ENCODE measurements around the gene PCGF3. TPM values are rescaled to one million over a fixed set of nuclear protein-coding genes. Genes with fewer than 3 reads are reported as not detected.

The PCGF3 gene
- total and polyA plus RNA-seq, 4 donors: 11.0 to 23.3 (median 14.3) TPM

DNA sequence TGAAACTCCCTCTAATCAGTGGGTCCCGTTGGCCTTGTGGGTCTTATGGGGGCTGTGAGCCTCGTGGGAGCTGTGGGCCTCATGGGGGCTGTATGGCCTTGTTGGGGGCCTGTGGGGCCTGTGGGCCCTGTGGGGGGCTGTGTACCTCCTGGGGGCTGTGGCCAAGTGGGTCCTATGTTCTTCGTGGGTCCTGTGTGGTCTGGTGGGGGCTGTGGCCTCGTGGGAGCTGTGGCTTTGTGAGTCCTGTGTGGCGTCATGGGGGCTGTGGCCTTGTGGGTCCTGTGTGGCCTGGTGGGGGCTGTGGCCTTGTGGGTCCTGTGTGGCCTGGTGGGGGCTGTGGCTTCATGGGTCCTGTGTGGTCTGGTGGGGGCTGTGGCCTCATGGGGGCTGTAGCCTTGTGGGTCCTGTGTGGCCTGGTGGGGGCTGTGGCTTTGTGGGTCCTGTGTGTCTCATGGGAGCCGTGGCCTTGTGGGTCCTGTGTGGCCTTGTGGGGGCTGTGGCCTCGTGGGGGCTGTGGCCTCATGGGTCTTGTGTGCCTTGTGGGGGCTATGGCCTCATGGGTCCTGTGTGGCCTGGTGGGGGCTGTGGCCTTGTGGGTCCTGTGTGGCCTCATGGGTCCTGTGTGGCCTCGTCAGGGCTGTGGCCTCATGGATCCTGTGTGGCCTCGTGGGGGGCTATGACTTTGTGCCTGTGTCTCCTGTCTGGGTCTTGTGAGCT lies 7.4 kb downstream of the PCGF3 start (continued):
- no peak for TF ChIP-seq REST (IDR thresholded peaks at IDR 0.05)
- TF ChIP-seq SP1 (IDR thresholded peaks at IDR 0.05): no peak
- TF ChIP-seq RAD21 (IDR thresholded peaks at IDR 0.05): no peak

GRCh38 chr4:714087-714486 lies 8.5 kb downstream of the PCGF3 start:
- DNase-seq (ENCODE audit: low spot score): no peak
- H3K9me3 ChIP-seq (ENCODE audit: control insufficient read depth in 4 of 4, low read length in 3 of 4): no peaks in the 10 kb centered on the region
- no peak overlapping the region for H3K4me3 ChIP-seq (ENCODE audit: low read depth in 1 of 3, low read length in 3 of 3)
- peaks cover 0 to 7% (median 0%) of the 10 kb centered on the region in 4 donors for H3K4me1 ChIP-seq (ENCODE audit: control insufficient read depth in 4 of 4, insufficient read depth in 4 of 4, low read length in 3 of 4)
- no peaks in the 10 kb centered on the region for H3K27me3 ChIP-seq (ENCODE audit: control insufficient read depth in 4 of 4, insufficient read depth in 4 of 4, low read length in 3 of 4)
- TF ChIP-seq RAD21 (IDR thresholded peaks at IDR 0.05): no peak
- no peak for TF ChIP-seq JUND (IDR thresholded peaks at IDR 0.05)
- TF ChIP-seq HNF4G (IDR thresholded peaks at IDR 0.05): no peak
- no peak for TF ChIP-seq HNF4A (conservative IDR thresholded peaks at IDR 0.05)
- TF ChIP-seq, protein P1, sequence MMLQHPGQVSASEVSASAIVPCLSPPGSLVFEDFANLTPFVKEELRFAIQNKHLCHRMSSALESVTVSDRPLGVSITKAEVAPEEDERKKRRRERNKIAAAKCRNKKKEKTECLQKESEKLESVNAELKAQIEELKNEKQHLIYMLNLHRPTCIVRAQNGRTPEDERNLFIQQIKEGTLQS (IDR thresholded peaks at IDR 0.05): no peak
- TF ChIP-seq REST (IDR thresholded peaks at IDR 0.05): no peak
- no peak for TF ChIP-seq GABPA (IDR thresholded peaks at IDR 0.05 in 1 of 2, conservative IDR thresholded peaks at IDR 0.05 in 1 of 2)
- TF ChIP-seq MAX (IDR thresholded peaks at IDR 0.05): no peak
- H3K36me3 ChIP-seq (ENCODE audit: control insufficient read depth in 4 of 4, insufficient read depth in 3 of 4, low read depth in 1 of 4, low read length in 3 of 4): no peaks in the 10 kb centered on the region
- WGBS: 93% methylated on average over 18 of the region's 18 CpGs
- H3K9ac ChIP-seq (ENCODE audit: low read depth in 1 of 2, low read length in 2 of 2): no peak overlapping the region
- no peak overlapping the region for H3K27ac ChIP-seq (ENCODE audit: low read depth in 1 of 2, low read length in 2 of 2)

- 91% methylated on average over 34 of the region's 34 CpGs for WGBS
- no peaks in the 10 kb centered on the region for H3K9me3 ChIP-seq (ENCODE audit: control insufficient read depth in 4 of 4, low read length in 3 of 4)
- no peak for DNase-seq (ENCODE audit: low spot score)
- TF ChIP-seq TAF1 (conservative IDR thresholded peaks at IDR 0.05): no peak
- no peak for TF ChIP-seq SP1 (IDR thresholded peaks at IDR 0.05)
- TF ChIP-seq MAX (IDR thresholded peaks at IDR 0.05): no peak
- TF ChIP-seq HNF4G (IDR thresholded peaks at IDR 0.05): no peak
- no peak for TF ChIP-seq GABPA (IDR thresholded peaks at IDR 0.05 in 1 of 2, conservative IDR thresholded peaks at IDR 0.05 in 1 of 2)
- TF ChIP-seq, protein P2, sequence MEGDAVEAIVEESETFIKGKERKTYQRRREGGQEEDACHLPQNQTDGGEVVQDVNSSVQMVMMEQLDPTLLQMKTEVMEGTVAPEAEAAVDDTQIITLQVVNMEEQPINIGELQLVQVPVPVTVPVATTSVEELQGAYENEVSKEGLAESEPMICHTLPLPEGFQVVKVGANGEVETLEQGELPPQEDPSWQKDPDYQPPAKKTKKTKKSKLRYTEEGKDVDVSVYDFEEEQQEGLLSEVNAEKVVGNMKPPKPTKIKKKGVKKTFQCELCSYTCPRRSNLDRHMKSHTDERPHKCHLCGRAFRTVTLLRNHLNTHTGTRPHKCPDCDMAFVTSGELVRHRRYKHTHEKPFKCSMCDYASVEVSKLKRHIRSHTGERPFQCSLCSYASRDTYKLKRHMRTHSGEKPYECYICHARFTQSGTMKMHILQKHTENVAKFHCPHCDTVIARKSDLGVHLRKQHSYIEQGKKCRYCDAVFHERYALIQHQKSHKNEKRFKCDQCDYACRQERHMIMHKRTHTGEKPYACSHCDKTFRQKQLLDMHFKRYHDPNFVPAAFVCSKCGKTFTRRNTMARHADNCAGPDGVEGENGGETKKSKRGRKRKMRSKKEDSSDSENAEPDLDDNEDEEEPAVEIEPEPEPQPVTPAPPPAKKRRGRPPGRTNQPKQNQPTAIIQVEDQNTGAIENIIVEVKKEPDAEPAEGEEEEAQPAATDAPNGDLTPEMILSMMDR (IDR thresholded peaks at IDR 0.05; ENCODE audit: low read depth, low read length, missing input control): no peak
- no peak for TF ChIP-seq YY1 (IDR thresholded peaks at IDR 0.05)
- no peak for TF ChIP-seq HNF4A (conservative IDR thresholded peaks at IDR 0.05)
- TF ChIP-seq FOXA2 (IDR thresholded peaks at IDR 0.05): no peak
- TF ChIP-seq, protein P1 (IDR thresholded peaks at IDR 0.05): no peak
- TF ChIP-seq RAD21 (IDR thresholded peaks at IDR 0.05): no peak
- TF ChIP-seq EGR1 (IDR thresholded peaks at IDR 0.05; ENCODE audit: low read depth in 2 of 2): no peak
- no peak for TF ChIP-seq NR2F2 (IDR thresholded peaks at IDR 0.05)
- peaks cover 0 to 2% (median under 1%) of the 10 kb centered on the region in 4 donors for H3K36me3 ChIP-seq (ENCODE audit: control insufficient read depth in 4 of 4, insufficient read depth in 3 of 4, low read depth in 1 of 4, low read length in 3 of 4)
- no peak overlapping the region for H3K9ac ChIP-seq (ENCODE audit: low read depth in 1 of 2, low read length in 2 of 2)
- H3K4me1 ChIP-seq (ENCODE audit: control insufficient read depth in 4 of 4, insufficient read depth in 4 of 4, low read length in 3 of 4): peaks cover 0 to 9% (median 2%) of the 10 kb centered on the region in 4 donors
- H3K27me3 ChIP-seq (ENCODE audit: control insufficient read depth in 4 of 4, insufficient read depth in 4 of 4, low read length in 3 of 4): no peaks in the 10 kb centered on the region
- H3K27ac ChIP-seq (ENCODE audit: low read depth in 1 of 2, low read length in 2 of 2): no peak overlapping the region
- no peak overlapping the region for H3K4me3 ChIP-seq (ENCODE audit: low read depth in 1 of 3, low read length in 3 of 3)
Measured at GRCh38 chr4:717601-718320, 12.1 kb downstream of the PCGF3 start.
